A673 (cell line): ENCODE data around the gene ESRRG. TPM values are rescaled to one million over a fixed set of nuclear protein-coding genes. Genes with fewer than 3 reads are reported as not detected.

Source experiments
- BruUV-seq: library from RNA; stranded (reverse); fragments of 400-500 nt; replicated peaks from 2 replicates; lab custom pipeline; 2021; lab: Mats Ljungman, UMichigan
- CTCF ChIA-PET: fragments of 300-600 bp; sonication (Branson Sonifier 250); formaldehyde crosslinking; loops from one replicate; lab custom pipeline; 2022; ENCODE audit warnings: antibody characterized with exemption; lab: Charles Lee
- POLR2A ChIA-PET: fragments of 300-600 bp; sonication (Branson Sonifier 250); formaldehyde crosslinking; loops from one replicate; lab custom pipeline; 2022; ENCODE audit warnings: antibody characterized with exemption; ENCODE audit not compliant: low non-redundant PET; lab: Charles Lee
- DNase-seq: peaks from one replicate; pipeline ENCODE4 v3.0.0-alpha.2; 2015; ENCODE audit warnings: low spot score
- H3K27ac ChIP-seq: fragments of 200-600 bp; sonication (generic); 2 replicates; pipeline ENCODE4 v1.5.1; 2016; ENCODE audit warnings: mixed run types, low read depth, mild to moderate bottlenecking, mixed read lengths, antibody characterized with exemption, low read length; ENCODE audit not compliant: poor library complexity, severe bottlenecking
- H3K27me3 ChIP-seq: fragments of 200-600 bp; sonication (generic); replicated peaks from 2 replicates; pipeline ENCODE4 v1.6.1; 2017; ENCODE audit warnings: mixed run types, low read depth, mild to moderate bottlenecking, mixed read lengths, antibody characterized with exemption, low read length; ENCODE audit not compliant: insufficient read depth, poor library complexity
- H3K36me3 ChIP-seq: fragments of 200-600 bp; sonication (generic); 2 replicates; pipeline ENCODE4 v1.6.1; 2016; ENCODE audit warnings: mixed run types, mild to moderate bottlenecking, mixed read lengths, antibody characterized with exemption, low read length; ENCODE audit not compliant: insufficient read depth, poor library complexity, severe bottlenecking
- H3K4me1 ChIP-seq: fragments of 200-600 bp; sonication (generic); 2 replicates; pipeline ENCODE4 v1.6.1; 2017; ENCODE audit warnings: mixed run types, mild to moderate bottlenecking, mixed read lengths, antibody characterized with exemption, low read length; ENCODE audit not compliant: insufficient read depth, poor library complexity, severe bottlenecking
- H3K4me3 ChIP-seq: fragments of 200-600 bp; sonication (generic); 2 replicates; pipeline ENCODE4 v1.5.1; 2016; ENCODE audit warnings: low read depth, mixed run types, mild to moderate bottlenecking, mixed read lengths, low read length; ENCODE audit not compliant: poor library complexity, severe bottlenecking
- H3K9me3 ChIP-seq: fragments of 200-600 bp; sonication (generic); 2 replicates; pipeline ENCODE4 v1.6.1; 2016; ENCODE audit warnings: mixed run types, low read depth, mild to moderate bottlenecking, mixed read lengths, antibody characterized with exemption, low read length; ENCODE audit not compliant: poor library complexity, severe bottlenecking
- EZH2 ChIP-seq: fragments of 200-600 bp; sonication (generic); IDR thresholded peaks from 2 replicates; pipeline ENCODE4 v1.6.1; 2017; ENCODE audit warnings: borderline replicate concordance, low read depth, mild to moderate bottlenecking, mixed read lengths, antibody characterized with exemption, low read length; ENCODE audit not compliant: poor library complexity, severe bottlenecking
- intact Hi-C: fragments of 100-400 bp; cut with micrococcal nuclease; formaldehyde crosslinking; loops from one replicate; pipeline ENCODE4 v1.10.0; 2022; ENCODE audit not compliant: unreplicated experiment
- total RNA-seq: library from RNA; stranded (reverse); gene quantifications from 2 replicates; pipeline ENCODE4 v1.2.3, GENCODE V29; 2021
- TF ChIP-seq, protein P1 (sequence below): fragments of 300-800, 200-600 bp; sonication (generic); conservative IDR thresholded peaks from 2 replicates; pipeline ENCODE4 v1.5.1; 2017; ENCODE audit warnings: low read depth, mild to moderate bottlenecking, antibody characterized with exemption, low read length, moderate library complexity, mixed read lengths

Gene ESRRG
- total RNA-seq, 1 experiment from 2014 or later, result not detected

- ChIA-PET CTCF (no interaction called here), POLR2A (no interaction called here)
- Histone ChIP-seq H3K9me3 (no peaks in the 10 kb centered on the region), H3K4me3 (no peak overlapping the region), H3K36me3 (no peaks in the 10 kb centered on the region), H3K4me1 (no peaks in the 10 kb centered on the region), H3K27me3 (peaks cover 54% of the 10 kb centered on the region), H3K27ac (no peak overlapping the region)
- DNase-seq, result no peak
- TF ChIP-seq EZH2, result no peak
- TF ChIP-seq, protein P1, sequence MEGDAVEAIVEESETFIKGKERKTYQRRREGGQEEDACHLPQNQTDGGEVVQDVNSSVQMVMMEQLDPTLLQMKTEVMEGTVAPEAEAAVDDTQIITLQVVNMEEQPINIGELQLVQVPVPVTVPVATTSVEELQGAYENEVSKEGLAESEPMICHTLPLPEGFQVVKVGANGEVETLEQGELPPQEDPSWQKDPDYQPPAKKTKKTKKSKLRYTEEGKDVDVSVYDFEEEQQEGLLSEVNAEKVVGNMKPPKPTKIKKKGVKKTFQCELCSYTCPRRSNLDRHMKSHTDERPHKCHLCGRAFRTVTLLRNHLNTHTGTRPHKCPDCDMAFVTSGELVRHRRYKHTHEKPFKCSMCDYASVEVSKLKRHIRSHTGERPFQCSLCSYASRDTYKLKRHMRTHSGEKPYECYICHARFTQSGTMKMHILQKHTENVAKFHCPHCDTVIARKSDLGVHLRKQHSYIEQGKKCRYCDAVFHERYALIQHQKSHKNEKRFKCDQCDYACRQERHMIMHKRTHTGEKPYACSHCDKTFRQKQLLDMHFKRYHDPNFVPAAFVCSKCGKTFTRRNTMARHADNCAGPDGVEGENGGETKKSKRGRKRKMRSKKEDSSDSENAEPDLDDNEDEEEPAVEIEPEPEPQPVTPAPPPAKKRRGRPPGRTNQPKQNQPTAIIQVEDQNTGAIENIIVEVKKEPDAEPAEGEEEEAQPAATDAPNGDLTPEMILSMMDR, result no peak
- intact Hi-C loops, result no loop called here
- no TSS peak for BruUV-seq
Measured at GRCh38 chr1:216599851-216600250, 123.4 kb downstream of the ESRRG start.

GRCh38 chr1:216598448-216598847 lies 124.8 kb downstream of the ESRRG start:
- Histone ChIP-seq H3K9me3 (no peaks in the 10 kb centered on the region), H3K4me1 (no peaks in the 10 kb centered on the region), H3K4me3 (no peak overlapping the region), H3K27me3 (peaks cover 59% of the 10 kb centered on the region), H3K36me3 (no peaks in the 10 kb centered on the region), H3K27ac (no peak overlapping the region)
- ChIA-PET CTCF (no interaction called here), POLR2A (no interaction called here)
- DNase-seq, result no peak
- BruUV-seq, result no TSS peak
- intact Hi-C loops, result no loop called here
- no peak for TF ChIP-seq EZH2
- TF ChIP-seq, protein P1, result no peak

GRCh38 chr1:216596281-216596862 lies 126.9 kb downstream of the ESRRG start:
- Histone ChIP-seq H3K4me3 (no peak overlapping the region), H3K36me3 (no peaks in the 10 kb centered on the region), H3K4me1 (no peaks in the 10 kb centered on the region), H3K9me3 (no peaks in the 10 kb centered on the region), H3K27ac (no peak overlapping the region), H3K27me3 (peaks cover 42% of the 10 kb centered on the region)
- no peak for DNase-seq
- BruUV-seq, result no TSS peak
- ChIA-PET CTCF (no interaction called here), POLR2A (no interaction called here)
- intact Hi-C loops, result no loop called here
- TF ChIP-seq EZH2, result no peak
- TF ChIP-seq, protein P1, result no peak
